Ovary (tissue), 9 donors: ENCODE data around the gene TEP1. TPM values are rescaled to one million over a fixed set of nuclear protein-coding genes. Genes with fewer than 3 reads are reported as not detected.

Experiments used
- DNase-seq, 5 donors: peaks; one replicate each; pipeline ENCODE4 v3.0.0-alpha.2; 2019 to 2020
- H3K27ac ChIP-seq, 2 donors: fragments of 200-600 bp; one replicate each; pipeline versions ENCODE4 v1.5.1 to v1.8.0; 2019 to 2022
- H3K27me3 ChIP-seq: fragments of 200-600 bp; one replicate; pipeline ENCODE4 v1.8.0; 2022
- H3K36me3 ChIP-seq: fragments of 200-600 bp; sonication (generic); one replicate; pipeline ENCODE4 v1.5.1; 2019
- H3K4me1 ChIP-seq: one replicate; pipeline ENCODE4 v1.8.1; 2013; ENCODE audit warnings: mild to moderate bottlenecking, moderate library complexity; ENCODE audit not compliant: insufficient read depth
- H3K4me3 ChIP-seq: fragments of 200-600 bp; sonication (generic); one replicate; pipeline ENCODE4 v1.5.1; 2017
- H3K9me3 ChIP-seq, 2 donors: fragments of 200-600 bp in 1 of 2; sonication (generic) in 1 of 2; one replicate each; pipeline versions ENCODE4 v1.5.1 to v1.8.1; 2013 to 2019; ENCODE audit warnings: mild to moderate bottlenecking in 1 of 2, moderate library complexity in 1 of 2
- EP300 ChIP-seq: sonication (generic); formaldehyde crosslinking; IDR thresholded peaks from one replicate; pipeline ENCODE4 v1.6.1; 2017; ENCODE audit warnings: antibody characterized with exemption
- POLR2A ChIP-seq: fragments of 450-650 bp; IDR thresholded peaks from one replicate; pipeline ENCODE4 v1.6.1; 2017; ENCODE audit warnings: antibody characterized with exemption, mild to moderate bottlenecking, moderate library complexity
- WGBS, 3 donors: extraction: QIAGEN DNeasy Blood & Tissue Kit in 1 of 3; methylation state at CpG; one replicate each; pipeline versions ENCODE4 v1.1.5 to v1.1.7; 2013 to 2017; 5-methylcytosine and 5-hydroxymethylcytosine counted together
- intact Hi-C, 4 donors: fragments of 100-400 bp; cut with DNase I; formaldehyde crosslinking; loops; one replicate each; pipeline versions ENCODE4 v1.11.0 to v1.15.1; 2022 to 2023
- polyA plus RNA-seq, 2 donors: library from polyadenylated mRNA; stranded (reverse); fragments of 200-250 nt in 1 of 2; fragments of 350-450 nt in 1 of 2; fragmentation: Illumina TruSeq in 1 of 2; extraction: RNeasy Lipid Tissue Mini Kit (QIAGEN cat#74804) in 1 of 2; gene quantifications; one replicate each; pipeline ENCODE4 v1.2.3, GENCODE V29; 2013 to 2014
- total RNA-seq, 7 donors: library from RNA; depleted of rRNA in 2 of 7; stranded (reverse); fragments of >200 nt in 2 of 7; fragmentation: NEBNext Ultra II Directional in 3 of 7; extraction: Animal tissue kit (Norgen Biotek cat#: 25700) in 3 of 7; gene quantifications; one replicate each; pipeline versions ENCODE4 v1.1.0 to v1.2.4, GENCODE V29; 2016 to 2023
- TF ChIP-seq, protein P1 (sequence below), 3 donors: fragments of 450-650 bp in 2 of 3; fragments of 200-600 bp in 1 of 3; IDR thresholded peaks; one replicate each; pipeline versions ENCODE4 v1.5.1 to v1.8.0; 2016 to 2022; ENCODE audit warnings: antibody characterized with exemption in 3 of 3, mild to moderate bottlenecking in 1 of 3
- donor health status: DM: no; HTN: no; CAD: no; lungs with moderate emphysema.
- donor health status: DM: no; HTN: no; CAD: no.
- donor health status: Bipolar disorder and iron deficiency.
- donor health status: DM: yes; HTN: yes; CAD: no.
- donor health status: DM: no; HTN: no; CAD: no.
- donor health status: DM: yes; HTN: yes; CAD: no.

The TEP1 gene
- total and polyA plus RNA-seq, 9 donors, result 8.2 to 29.1 (median 18.2) TPM

- Histone ChIP-seq H3K27me3 (no peaks in the 10 kb centered on the region), H3K9me3 (no peaks in the 10 kb centered on the region), H3K27ac (no peak overlapping the region), H3K4me1 (no peaks in the 10 kb centered on the region), H3K4me3 (no peak overlapping the region), H3K36me3 (no peaks in the 10 kb centered on the region)
- WGBS, 3 donors, result 79 to 85% (median 85%) methylated on average over 3 of the region's 3 CpGs
- TF ChIP-seq EP300 (no peak), POLR2A (no peak)
- TF ChIP-seq, protein P1, sequence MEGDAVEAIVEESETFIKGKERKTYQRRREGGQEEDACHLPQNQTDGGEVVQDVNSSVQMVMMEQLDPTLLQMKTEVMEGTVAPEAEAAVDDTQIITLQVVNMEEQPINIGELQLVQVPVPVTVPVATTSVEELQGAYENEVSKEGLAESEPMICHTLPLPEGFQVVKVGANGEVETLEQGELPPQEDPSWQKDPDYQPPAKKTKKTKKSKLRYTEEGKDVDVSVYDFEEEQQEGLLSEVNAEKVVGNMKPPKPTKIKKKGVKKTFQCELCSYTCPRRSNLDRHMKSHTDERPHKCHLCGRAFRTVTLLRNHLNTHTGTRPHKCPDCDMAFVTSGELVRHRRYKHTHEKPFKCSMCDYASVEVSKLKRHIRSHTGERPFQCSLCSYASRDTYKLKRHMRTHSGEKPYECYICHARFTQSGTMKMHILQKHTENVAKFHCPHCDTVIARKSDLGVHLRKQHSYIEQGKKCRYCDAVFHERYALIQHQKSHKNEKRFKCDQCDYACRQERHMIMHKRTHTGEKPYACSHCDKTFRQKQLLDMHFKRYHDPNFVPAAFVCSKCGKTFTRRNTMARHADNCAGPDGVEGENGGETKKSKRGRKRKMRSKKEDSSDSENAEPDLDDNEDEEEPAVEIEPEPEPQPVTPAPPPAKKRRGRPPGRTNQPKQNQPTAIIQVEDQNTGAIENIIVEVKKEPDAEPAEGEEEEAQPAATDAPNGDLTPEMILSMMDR (IDR thresholded peaks at IDR 0.05), result no peak
- intact Hi-C loops, result no loop called here
- no peak for DNase-seq
These were observed 56.9 kb downstream of the TEP1 start for GRCh38 chr14:20356422-20356821.

DNA sequence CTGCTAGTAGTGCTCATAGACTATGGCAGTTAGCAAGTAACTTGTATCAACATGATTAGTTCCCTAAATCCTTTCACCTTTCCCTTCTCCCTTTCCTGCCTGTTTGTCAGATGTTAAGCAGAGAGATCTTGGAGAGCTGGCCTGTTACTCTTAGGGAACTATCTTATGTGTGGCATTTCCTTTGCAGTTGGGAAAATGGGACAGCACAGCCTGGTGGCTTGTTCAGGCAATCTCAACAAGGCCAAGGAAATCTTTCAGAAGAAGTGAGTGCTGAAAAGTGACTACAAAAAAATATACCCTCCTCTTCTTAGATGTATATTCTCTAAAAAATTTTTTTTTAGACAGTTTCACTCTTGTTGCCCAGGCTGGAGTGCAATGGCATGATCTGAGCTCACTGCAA is 62.4 kb downstream of the TEP1 start:
- TF ChIP-seq, protein P1 (IDR thresholded peaks at IDR 0.05), result no peak
- TF ChIP-seq POLR2A, result no peak
- TF ChIP-seq EP300, result no peak
- H3K4me1 ChIP-seq, result no peaks in the 10 kb centered on the region
- no peak overlapping the region for H3K27ac ChIP-seq
- H3K27me3 ChIP-seq, result no peaks in the 10 kb centered on the region
- H3K9me3 ChIP-seq, result no peaks in the 10 kb centered on the region
- DNase-seq, result no peak
- no peak overlapping the region for H3K4me3 ChIP-seq
- H3K36me3 ChIP-seq, result no peaks in the 10 kb centered on the region
- intact Hi-C loops, result no loop called here

DNA sequence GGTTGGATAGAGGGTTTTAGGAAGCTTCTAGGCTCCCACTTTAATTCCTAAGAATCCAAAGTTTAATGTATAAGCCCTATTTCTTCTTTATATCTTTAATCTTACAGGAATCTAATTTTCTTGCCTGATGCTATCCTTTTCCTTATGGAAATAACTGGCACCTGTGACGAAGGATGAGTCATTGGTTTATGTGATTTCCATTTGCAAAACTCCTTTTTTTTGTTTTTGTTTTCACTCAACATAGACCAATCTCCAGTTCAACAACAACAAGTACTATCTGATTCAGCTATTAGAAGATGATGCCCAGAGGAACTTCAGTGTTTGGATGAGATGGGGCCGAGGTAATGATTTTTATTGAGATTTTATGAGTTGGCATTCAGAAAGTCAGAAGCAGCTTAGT is 63.0 kb downstream of the TEP1 start:
- Histone ChIP-seq H3K9me3 (no peaks in the 10 kb centered on the region), H3K36me3 (no peaks in the 10 kb centered on the region), H3K27ac (no peak overlapping the region), H3K27me3 (no peaks in the 10 kb centered on the region), H3K4me3 (no peak overlapping the region), H3K4me1 (no peaks in the 10 kb centered on the region)
- no peak for DNase-seq
- 90 to 95% (median 94%) methylated on average over 2 of the region's 2 CpGs for WGBS, 3 donors
- TF ChIP-seq, protein P1 (IDR thresholded peaks at IDR 0.05), result no peak
- TF ChIP-seq POLR2A (no peak), EP300 (no peak)
- intact Hi-C loops, result no loop called here

DNA sequence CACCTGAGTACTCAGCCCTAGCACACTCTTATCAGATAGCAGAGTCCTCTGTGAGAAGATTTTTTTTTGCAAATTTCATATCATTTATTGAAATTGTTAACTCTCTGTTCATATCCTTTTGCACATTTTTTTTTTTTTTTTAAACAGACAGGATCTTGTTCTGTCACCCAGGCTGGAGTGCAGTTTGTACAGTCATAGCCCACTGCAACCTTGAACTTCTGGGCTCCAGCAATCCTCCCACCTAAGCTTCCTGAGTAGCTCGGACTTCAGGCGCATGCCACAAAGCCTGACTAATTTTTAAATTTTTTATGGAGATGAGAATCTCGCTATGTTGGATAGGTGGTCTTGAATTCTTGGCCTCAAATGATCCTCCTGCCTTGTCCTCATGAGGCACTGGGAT is 65.6 kb downstream of the TEP1 start:
- H3K9me3 ChIP-seq, result no peaks in the 10 kb centered on the region
- WGBS, 3 donors, result 58 to 70% (median 64%) methylated on average over 3 of the region's 3 CpGs
- TF ChIP-seq POLR2A, result no peak
- no peak for TF ChIP-seq EP300
- intact Hi-C loops, result loop anchor here in 1 of 4 donors (10.0 kb wide), 1 partner anchor 337 kb away; the partner anchor contains the start of genes ANG and RNASE4
- no peak for DNase-seq
- H3K4me1 ChIP-seq, result no peaks in the 10 kb centered on the region
- no peak overlapping the region for H3K4me3 ChIP-seq
- H3K36me3 ChIP-seq, result no peaks in the 10 kb centered on the region
- no peaks in the 10 kb centered on the region for H3K27me3 ChIP-seq
- no peak overlapping the region for H3K27ac ChIP-seq

DNA sequence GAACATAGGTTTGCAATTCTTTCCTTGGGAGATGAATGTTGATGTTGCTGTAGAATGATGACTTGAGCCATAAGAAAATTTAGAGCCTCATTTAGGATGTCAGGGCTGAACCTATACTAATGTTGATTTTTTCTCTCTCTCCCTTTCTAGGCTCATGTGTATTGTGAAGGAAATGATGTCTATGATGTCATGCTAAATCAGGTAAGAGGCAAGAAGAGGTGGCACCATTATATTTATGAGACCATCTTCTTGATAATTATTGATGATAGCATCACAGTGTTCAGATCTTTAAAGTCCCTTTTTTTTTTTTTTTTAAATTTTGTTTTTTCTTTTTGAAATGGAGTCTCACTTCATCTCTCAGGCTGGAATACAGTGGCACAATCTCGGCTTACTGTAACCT is 66.6 kb downstream of the TEP1 start:
- H3K27ac ChIP-seq, result no peak overlapping the region
- no peak for TF ChIP-seq EP300
- TF ChIP-seq, protein P1 (IDR thresholded peaks at IDR 0.05), result no peak
- H3K4me1 ChIP-seq, result no peaks in the 10 kb centered on the region
- H3K36me3 ChIP-seq, result no peaks in the 10 kb centered on the region
- H3K27me3 ChIP-seq, result no peaks in the 10 kb centered on the region
- 86 to 100% (median 96%) methylated on average over 1 of the region's 1 CpG for WGBS, 3 donors
- no peak overlapping the region for H3K4me3 ChIP-seq
- intact Hi-C loops, result loop anchor here in 1 of 4 donors (10.0 kb wide), 1 partner anchor 338 kb away; the partner anchor contains the start of genes ANG and RNASE4
- no peak for DNase-seq
- H3K9me3 ChIP-seq, result no peaks in the 10 kb centered on the region
